ENCODE measurements around the gene PPP6R3. TPM values are rescaled to one million over a fixed set of nuclear protein-coding genes. Genes with fewer than 3 reads are reported as not detected.

PPP6R3 gene
- polyA plus RNA-seq, 4 donors: 30.5 to 68.7 (median 39.1) TPM

DNA sequence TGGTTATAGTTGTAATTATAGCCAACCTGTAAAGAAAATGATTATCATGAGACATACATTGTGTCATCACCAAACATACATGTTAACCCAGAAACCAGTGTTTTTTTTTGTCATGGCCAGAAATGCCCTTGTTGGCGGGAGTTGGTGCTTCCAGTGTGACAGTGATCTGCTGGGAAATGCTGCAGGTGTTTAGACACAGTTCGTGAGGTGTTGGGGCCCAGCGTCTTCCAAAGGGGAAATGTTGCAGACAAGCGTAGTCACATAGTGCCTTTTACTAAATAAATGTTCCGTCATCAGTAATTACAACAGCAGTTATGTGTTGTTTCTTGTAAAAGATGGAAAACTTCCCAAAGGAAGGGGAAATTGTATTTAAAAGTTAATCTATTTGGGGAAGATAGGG, 131.2 kb downstream of the PPP6R3 start:
- H3K27ac ChIP-seq (ENCODE audit: low read depth in 1 of 3, low read length in 2 of 3): no peak overlapping the region
- H3K36me3 ChIP-seq (ENCODE audit: control insufficient read depth in 3 of 3, insufficient read depth in 2 of 3, low read depth in 1 of 3, low read length in 3 of 3): peaks cover 16 to 49% (median 18%) of the 10 kb centered on the region in 3 donors
- FAIRE-seq (no peak), DNase-seq (no peak)
- no peaks in the 10 kb centered on the region for H3K9me3 ChIP-seq (ENCODE audit: control insufficient read depth in 2 of 2, insufficient read depth in 1 of 2, low read depth in 1 of 2, low read length in 1 of 2)
- H3K4me1 ChIP-seq (ENCODE audit: control insufficient read depth in 3 of 3, insufficient read depth in 2 of 3, low read depth in 1 of 3, low read length in 2 of 3): no peaks in the 10 kb centered on the region
- H3K4me3 ChIP-seq (ENCODE audit: low read depth in 1 of 3, low read length in 3 of 3): no peak overlapping the region
- WGBS, 3 donors: 90 to 98% (median 96%) methylated on average over 5 of the region's 5 CpGs
- H3K27me3 ChIP-seq (ENCODE audit: control insufficient read depth in 3 of 3, insufficient read depth in 3 of 3, low read length in 3 of 3): no peaks in the 10 kb centered on the region

DNA sequence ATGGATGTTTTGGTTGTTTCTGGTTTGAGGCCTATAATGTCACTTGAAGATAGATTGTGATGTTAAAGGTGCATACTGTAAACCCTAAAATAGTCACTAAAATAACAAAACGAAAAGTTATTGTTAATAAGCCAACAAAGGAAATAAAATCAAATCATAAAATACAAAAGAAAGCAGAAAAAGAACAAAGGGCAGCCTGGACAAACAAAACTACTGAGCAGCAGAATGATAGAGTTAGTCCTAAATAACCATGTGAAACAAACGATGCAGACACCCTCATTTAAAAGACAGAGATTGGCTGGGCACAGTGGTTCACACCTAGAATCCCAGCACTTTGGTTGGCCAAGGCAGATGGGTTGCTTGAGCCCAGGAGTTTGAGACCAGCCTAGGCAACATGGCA, 132.9 kb downstream of the PPP6R3 start:
- Histone ChIP-seq H3K27ac (ENCODE audit: low read depth in 1 of 3, low read length in 2 of 3) (no peak overlapping the region), H3K36me3 (ENCODE audit: control insufficient read depth in 3 of 3, insufficient read depth in 2 of 3, low read depth in 1 of 3, low read length in 3 of 3) (peaks cover 12 to 55% (median 22%) of the 10 kb centered on the region in 3 donors), H3K27me3 (ENCODE audit: control insufficient read depth in 3 of 3, insufficient read depth in 3 of 3, low read length in 3 of 3) (no peaks in the 10 kb centered on the region), H3K4me3 (ENCODE audit: low read depth in 1 of 3, low read length in 3 of 3) (no peak overlapping the region), H3K4me1 (ENCODE audit: control insufficient read depth in 3 of 3, insufficient read depth in 2 of 3, low read depth in 1 of 3, low read length in 2 of 3) (no peaks in the 10 kb centered on the region), H3K9me3 (ENCODE audit: control insufficient read depth in 2 of 2, insufficient read depth in 1 of 2, low read depth in 1 of 2, low read length in 1 of 2) (no peaks in the 10 kb centered on the region)
- no peak for DNase-seq
- no peak for FAIRE-seq
- 46 to 57% (median 52%) methylated on average over 2 of the region's 2 CpGs for WGBS, 3 donors

GRCh38 chr11:68594123-68594522, 133.6 kb downstream of the PPP6R3 start:
- H3K4me3 ChIP-seq (ENCODE audit: low read depth in 1 of 3, low read length in 3 of 3): no peak overlapping the region
- no peak overlapping the region for H3K27ac ChIP-seq (ENCODE audit: low read depth in 1 of 3, low read length in 2 of 3)
- no peak for FAIRE-seq
- no peaks in the 10 kb centered on the region for H3K4me1 ChIP-seq (ENCODE audit: control insufficient read depth in 3 of 3, insufficient read depth in 2 of 3, low read depth in 1 of 3, low read length in 2 of 3)
- peaks cover 13 to 52% (median 22%) of the 10 kb centered on the region in 3 donors for H3K36me3 ChIP-seq (ENCODE audit: control insufficient read depth in 3 of 3, insufficient read depth in 2 of 3, low read depth in 1 of 3, low read length in 3 of 3)
- H3K9me3 ChIP-seq (ENCODE audit: control insufficient read depth in 2 of 2, insufficient read depth in 1 of 2, low read depth in 1 of 2, low read length in 1 of 2): no peaks in the 10 kb centered on the region
- WGBS, 3 donors: 92 to 97% (median 95%) methylated on average over 4 of the region's 4 CpGs
- no peak for DNase-seq
- H3K27me3 ChIP-seq (ENCODE audit: control insufficient read depth in 3 of 3, insufficient read depth in 3 of 3, low read length in 3 of 3): no peaks in the 10 kb centered on the region

GRCh38 chr11:68596231-68596630, 135.7 kb downstream of the PPP6R3 start:
- H3K36me3 ChIP-seq (ENCODE audit: control insufficient read depth in 3 of 3, insufficient read depth in 2 of 3, low read depth in 1 of 3, low read length in 3 of 3): peaks cover 16 to 54% (median 21%) of the 10 kb centered on the region in 3 donors

DNA sequence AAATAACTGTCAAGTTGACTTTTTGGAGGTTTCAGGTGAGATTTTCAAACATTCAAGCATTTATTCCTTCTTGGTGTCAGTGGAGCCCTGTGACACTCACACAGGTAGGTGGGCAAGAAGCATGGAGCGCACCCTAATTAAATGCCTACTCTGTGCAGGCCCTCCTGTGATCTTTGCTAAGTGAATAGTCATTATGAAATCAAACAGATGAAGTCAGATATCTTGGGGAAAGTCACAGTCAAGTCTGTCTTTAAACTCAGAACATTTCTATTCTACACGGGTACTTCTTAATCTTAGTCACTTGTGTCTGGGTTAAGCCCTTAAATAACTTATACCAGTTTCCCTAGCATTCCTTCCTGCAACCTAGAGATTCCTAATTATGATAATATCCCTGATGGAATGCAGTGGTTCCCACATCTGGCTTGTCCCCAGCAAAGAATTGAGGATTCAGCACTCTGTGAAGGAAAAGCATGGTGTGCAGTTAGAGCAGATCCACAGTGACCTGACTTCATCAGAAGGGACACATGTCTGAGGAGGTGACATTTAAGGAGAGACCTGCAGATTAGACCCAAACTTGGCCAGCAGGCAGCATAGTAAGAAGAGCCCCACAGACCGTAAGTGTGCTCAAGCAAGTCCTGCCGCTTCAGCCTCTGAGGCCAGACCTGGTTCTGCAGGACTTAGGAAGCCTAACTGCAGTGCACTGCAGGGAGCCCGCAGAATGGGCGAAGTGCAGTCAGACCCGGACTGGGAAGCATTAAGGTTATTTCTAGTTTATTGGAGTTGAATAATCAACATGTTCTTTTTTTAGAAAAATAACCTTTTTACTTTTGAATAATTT, 138.5 kb downstream of the PPP6R3 start:
- Histone ChIP-seq H3K4me1 (ENCODE audit: control insufficient read depth in 3 of 3, insufficient read depth in 2 of 3, low read depth in 1 of 3, low read length in 2 of 3) (no peaks in the 10 kb centered on the region), H3K27me3 (ENCODE audit: control insufficient read depth in 3 of 3, insufficient read depth in 3 of 3, low read length in 3 of 3) (no peaks in the 10 kb centered on the region), H3K9me3 (ENCODE audit: control insufficient read depth in 2 of 2, insufficient read depth in 1 of 2, low read depth in 1 of 2, low read length in 1 of 2) (no peaks in the 10 kb centered on the region), H3K36me3 (ENCODE audit: control insufficient read depth in 3 of 3, insufficient read depth in 2 of 3, low read depth in 1 of 3, low read length in 3 of 3) (peaks cover 21 to 63% (median 35%) of the 10 kb centered on the region in 3 donors), H3K4me3 (ENCODE audit: low read depth in 1 of 3, low read length in 3 of 3) (no peak overlapping the region), H3K27ac (ENCODE audit: low read depth in 1 of 3, low read length in 2 of 3) (no peak overlapping the region)
- no peak for FAIRE-seq
- 89 to 93% (median 92%) methylated on average over 7 of the region's 7 CpGs for WGBS, 3 donors
- no peak for DNase-seq

More at GRCh38 chr11:68596231-68596630, 135.7 kb downstream of the PPP6R3 start:
- DNase-seq: no peak
- H3K4me1 ChIP-seq (ENCODE audit: control insufficient read depth in 3 of 3, insufficient read depth in 2 of 3, low read depth in 1 of 3, low read length in 2 of 3): no peaks in the 10 kb centered on the region
- no peak overlapping the region for H3K4me3 ChIP-seq (ENCODE audit: low read depth in 1 of 3, low read length in 3 of 3)
- 86 to 95% (median 88%) methylated on average over 4 of the region's 4 CpGs for WGBS, 3 donors
- no peak overlapping the region for H3K27ac ChIP-seq (ENCODE audit: low read depth in 1 of 3, low read length in 2 of 3)
- no peaks in the 10 kb centered on the region for H3K27me3 ChIP-seq (ENCODE audit: control insufficient read depth in 3 of 3, insufficient read depth in 3 of 3, low read length in 3 of 3)
- no peak for FAIRE-seq
- no peaks in the 10 kb centered on the region for H3K9me3 ChIP-seq (ENCODE audit: control insufficient read depth in 2 of 2, insufficient read depth in 1 of 2, low read depth in 1 of 2, low read length in 1 of 2)

- Histone ChIP-seq H3K4me1 (ENCODE audit: control insufficient read depth in 3 of 3, insufficient read depth in 2 of 3, low read depth in 1 of 3, low read length in 2 of 3) (no peaks in the 10 kb centered on the region), H3K36me3 (ENCODE audit: control insufficient read depth in 3 of 3, insufficient read depth in 2 of 3, low read depth in 1 of 3, low read length in 3 of 3) (peaks cover 28 to 62% (median 42%) of the 10 kb centered on the region in 3 donors)
Observed at GRCh38 chr11:68601147-68601546, 140.6 kb downstream of the PPP6R3 start.

GRCh38 chr11:68609761-68610160, 149.2 kb downstream of the PPP6R3 start:
- peaks cover 35 to 53% (median 39%) of the 10 kb centered on the region in 3 donors for H3K36me3 ChIP-seq (ENCODE audit: control insufficient read depth in 3 of 3, insufficient read depth in 2 of 3, low read depth in 1 of 3, low read length in 3 of 3)

More at GRCh38 chr11:68601147-68601546, 140.6 kb downstream of the PPP6R3 start:
- Histone ChIP-seq H3K9me3 (ENCODE audit: control insufficient read depth in 2 of 2, insufficient read depth in 1 of 2, low read depth in 1 of 2, low read length in 1 of 2) (no peaks in the 10 kb centered on the region), H3K27me3 (ENCODE audit: control insufficient read depth in 3 of 3, insufficient read depth in 3 of 3, low read length in 3 of 3) (no peaks in the 10 kb centered on the region), H3K27ac (ENCODE audit: low read depth in 1 of 3, low read length in 2 of 3) (no peak overlapping the region), H3K4me3 (ENCODE audit: low read depth in 1 of 3, low read length in 3 of 3) (no peak overlapping the region)
- DNase-seq (no peak), FAIRE-seq (no peak)
- 89 to 97% (median 94%) methylated on average over 7 of the region's 7 CpGs for WGBS, 3 donors

GRCh38 chr11:68610452-68611116, 150.0 kb downstream of the PPP6R3 start:
- Histone ChIP-seq H3K27ac (ENCODE audit: low read depth in 1 of 3, low read length in 2 of 3) (no peak overlapping the region), H3K36me3 (ENCODE audit: control insufficient read depth in 3 of 3, insufficient read depth in 2 of 3, low read depth in 1 of 3, low read length in 3 of 3) (peaks cover 36 to 57% (median 41%) of the 10 kb centered on the region in 3 donors), H3K9me3 (ENCODE audit: control insufficient read depth in 2 of 2, insufficient read depth in 1 of 2, low read depth in 1 of 2, low read length in 1 of 2) (no peaks in the 10 kb centered on the region), H3K4me1 (ENCODE audit: control insufficient read depth in 3 of 3, insufficient read depth in 2 of 3, low read depth in 1 of 3, low read length in 2 of 3) (no peaks in the 10 kb centered on the region), H3K27me3 (ENCODE audit: control insufficient read depth in 3 of 3, insufficient read depth in 3 of 3, low read length in 3 of 3) (no peaks in the 10 kb centered on the region), H3K4me3 (ENCODE audit: low read depth in 1 of 3, low read length in 3 of 3) (no peak overlapping the region)
- 69 to 82% (median 77%) methylated on average over 1 of the region's 1 CpG for WGBS, 3 donors
- DNase-seq (no peak), FAIRE-seq (no peak)

More at GRCh38 chr11:68609761-68610160, 149.2 kb downstream of the PPP6R3 start:
- Histone ChIP-seq H3K9me3 (ENCODE audit: control insufficient read depth in 2 of 2, insufficient read depth in 1 of 2, low read depth in 1 of 2, low read length in 1 of 2) (no peaks in the 10 kb centered on the region), H3K4me3 (ENCODE audit: low read depth in 1 of 3, low read length in 3 of 3) (no peak overlapping the region), H3K27me3 (ENCODE audit: control insufficient read depth in 3 of 3, insufficient read depth in 3 of 3, low read length in 3 of 3) (no peaks in the 10 kb centered on the region), H3K27ac (ENCODE audit: low read depth in 1 of 3, low read length in 2 of 3) (no peak overlapping the region), H3K4me1 (ENCODE audit: control insufficient read depth in 3 of 3, insufficient read depth in 2 of 3, low read depth in 1 of 3, low read length in 2 of 3) (no peaks in the 10 kb centered on the region)
- 89 to 93% (median 91%) methylated on average over 13 of the region's 13 CpGs for WGBS, 3 donors
- FAIRE-seq (no peak), DNase-seq (no peak)
